ENCODE measurements around the gene ZNRD2.

- TF ChIP-seq CTCF (conservative IDR thresholded peaks at IDR 0.05; ENCODE audit: low read depth, low read length): no peak
- no peak for TF ChIP-seq EZH2 (IDR thresholded peaks at IDR 0.05; ENCODE audit: low read length, unreplicated experiment)
Observed at GRCh38 chr11:65560555-65561418, 9.5 kb upstream of the ZNRD2 start.
